Dedifferentiated amniotic fluid mesenchymal stem cell (primary cell): Measurements from ENCODE around the gene CCL15.

Experiments used
- DNase-seq: peaks from one replicate; pipeline ENCODE4 v3.0.0-alpha.2; 2016; ENCODE audit errors: extremely low spot score

CCL15 gene

GRCh38 chr17:35991075-35991474 is 10.3 kb downstream of the CCL15 start:
- no peak for DNase-seq

GRCh38 chr17:35988164-35988563 is 13.2 kb downstream of the CCL15 start:
- DNase-seq, result no peak

- DNase-seq, result no peak
Observed at GRCh38 chr17:35986643-35987042, 14.7 kb downstream of the CCL15 start, which contains the start of gene CCL14. TSS of gene CCL14 (minus strand) at chr17:35986729. CDS start at chr17:35986649, 80 bp downstream.

- no peak for DNase-seq
Observed at GRCh38 chr17:35984140-35984539, 17.2 kb downstream of the CCL15 start.

- DNase-seq, result no peak
Observed at GRCh38 chr17:35982409-35983191, 18.8 kb downstream of the CCL15 start.

- DNase-seq, result no peak
Observed at GRCh38 chr17:35981908-35982330, 19.4 kb downstream of the CCL15 start.

GRCh38 chr17:35981246-35981645 is 20.1 kb downstream of the CCL15 start, which contains the start of gene CCL16:
TSS of gene CCL16 (minus strand) at chr17:35981497. CDS start at chr17:35981420, 77 bp downstream.
- DNase-seq, result no peak

GRCh38 chr17:35978346-35978745 is 23.0 kb downstream of the CCL15 start:
- DNase-seq, result no peak

- no peak for DNase-seq
Observed at GRCh38 chr17:35977509-35977908, 23.8 kb downstream of the CCL15 start.

GRCh38 chr17:35973333-35974260 is 27.8 kb downstream of the CCL15 start:
- no peak for DNase-seq

GRCh38 chr17:35972945-35973332 is 28.4 kb downstream of the CCL15 start:
- no peak for DNase-seq

GRCh38 chr17:35972535-35972934 is 28.8 kb downstream of the CCL15 start:
- no peak for DNase-seq

- no peak for DNase-seq
Observed at GRCh38 chr17:35972066-35972465, 29.3 kb downstream of the CCL15 start.

- peak; percentile 83 for DNase-seq
Observed at GRCh38 chr17:35969558-35970380, 31.6 kb downstream of the CCL15 start.

- DNase-seq, result no peak
Observed at GRCh38 chr17:35968520-35969054, 32.8 kb downstream of the CCL15 start.

- no peak for DNase-seq
Observed at GRCh38 chr17:35965272-35965671, 36.1 kb downstream of the CCL15 start.

GRCh38 chr17:35963663-35964062 is 37.7 kb downstream of the CCL15 start:
- no peak for DNase-seq

GRCh38 chr17:35953720-35954119 is 47.6 kb downstream of the CCL15 start:
- DNase-seq, result no peak

GRCh38 chr17:35949401-35949800 is 52.0 kb downstream of the CCL15 start:
- DNase-seq, result no peak

- DNase-seq, result no peak
Observed at GRCh38 chr17:35948092-35948491, 53.3 kb downstream of the CCL15 start.
